Esophagus (tissue), 2 donors: ENCODE data around the gene RAMP3. TPM values are rescaled to one million over a fixed set of nuclear protein-coding genes. Genes with fewer than 3 reads are reported as not detected.

ENCODE experiments used
- H3K27ac ChIP-seq, 2 donors: one replicate each; pipeline ENCODE4 v1.5.1; 2013; ENCODE audit warnings: low read depth in 2 of 2, mild to moderate bottlenecking in 2 of 2, inconsistent platforms in 1 of 2, low read length in 1 of 2, moderate library complexity in 1 of 2
- H3K27me3 ChIP-seq, 2 donors: one replicate each; pipeline ENCODE4 v1.6.1; 2013; ENCODE audit warnings: low read length in 2 of 2, control low read depth in 1 of 2, mild to moderate bottlenecking in 1 of 2; ENCODE audit not compliant: insufficient read depth in 2 of 2, control insufficient read depth in 1 of 2
- H3K36me3 ChIP-seq, 2 donors: one replicate each; pipeline ENCODE4 v1.6.1; 2013; ENCODE audit warnings: low read length in 1 of 2; ENCODE audit not compliant: control insufficient read depth in 2 of 2, insufficient read depth in 2 of 2
- H3K4me1 ChIP-seq, 2 donors: one replicate each; pipeline ENCODE4 v1.6.1; 2013; ENCODE audit warnings: low read length in 1 of 2; ENCODE audit not compliant: control insufficient read depth in 2 of 2, insufficient read depth in 2 of 2
- H3K4me3 ChIP-seq, 2 donors: one replicate each; pipeline ENCODE4 v1.5.1; 2013; ENCODE audit warnings: low read length in 2 of 2, mild to moderate bottlenecking in 2 of 2, low read depth in 1 of 2, moderate library complexity in 1 of 2
- H3K9me3 ChIP-seq, 2 donors: one replicate each; pipeline ENCODE4 v1.6.1; 2013; ENCODE audit warnings: mild to moderate bottlenecking in 2 of 2, low read depth in 1 of 2, low read length in 1 of 2, moderate library complexity in 1 of 2; ENCODE audit not compliant: control insufficient read depth in 2 of 2, insufficient read depth in 1 of 2
- WGBS, 2 donors: extraction: QIAGEN DNeasy Blood & Tissue Kit; methylation state at CpG; one replicate each; pipeline ENCODE4 v1.1.7; 2013; 5-methylcytosine and 5-hydroxymethylcytosine counted together
- polyA plus RNA-seq, 2 donors: library from polyadenylated mRNA; stranded (reverse); fragments of 200-250 nt; gene quantifications; one replicate each; pipeline ENCODE4 v1.2.3, GENCODE V29; 2013
- donor health status: healthy with polysubstance abuse.
- donor health status: Bipolar disorder and iron deficiency.

RAMP3 gene
- polyA plus RNA-seq, 2 donors, result 8.5 to 12.1 TPM

DNA sequence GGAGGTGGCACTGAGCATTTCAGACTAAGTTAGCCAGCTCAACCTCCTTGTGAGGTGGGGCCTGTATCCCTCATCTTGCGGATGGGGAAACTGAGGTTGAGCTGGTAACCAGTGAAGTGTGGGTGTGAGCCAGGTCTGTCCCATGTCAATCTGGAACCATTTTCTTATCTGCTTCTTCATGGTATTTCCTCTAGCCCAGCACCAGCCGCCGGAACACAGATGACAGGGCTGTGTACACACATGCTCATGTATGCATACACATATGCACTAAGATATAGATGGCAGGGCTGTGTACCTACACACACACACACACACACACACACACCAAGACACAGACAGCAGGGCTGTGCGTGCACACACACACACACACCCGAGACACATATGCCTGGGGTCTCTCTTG is 18.5 kb downstream of the RAMP3 start:
- no peak overlapping the region for H3K27ac ChIP-seq
- no peak overlapping the region for H3K4me3 ChIP-seq
- 93 to 95% methylated on average over 5 of the region's 5 CpGs for WGBS, 2 donors
- no peaks in the 10 kb centered on the region for H3K9me3 ChIP-seq
- H3K27me3 ChIP-seq, result no peaks in the 10 kb centered on the region
- no peaks in the 10 kb centered on the region for H3K4me1 ChIP-seq
- no peaks in the 10 kb centered on the region for H3K36me3 ChIP-seq

DNA sequence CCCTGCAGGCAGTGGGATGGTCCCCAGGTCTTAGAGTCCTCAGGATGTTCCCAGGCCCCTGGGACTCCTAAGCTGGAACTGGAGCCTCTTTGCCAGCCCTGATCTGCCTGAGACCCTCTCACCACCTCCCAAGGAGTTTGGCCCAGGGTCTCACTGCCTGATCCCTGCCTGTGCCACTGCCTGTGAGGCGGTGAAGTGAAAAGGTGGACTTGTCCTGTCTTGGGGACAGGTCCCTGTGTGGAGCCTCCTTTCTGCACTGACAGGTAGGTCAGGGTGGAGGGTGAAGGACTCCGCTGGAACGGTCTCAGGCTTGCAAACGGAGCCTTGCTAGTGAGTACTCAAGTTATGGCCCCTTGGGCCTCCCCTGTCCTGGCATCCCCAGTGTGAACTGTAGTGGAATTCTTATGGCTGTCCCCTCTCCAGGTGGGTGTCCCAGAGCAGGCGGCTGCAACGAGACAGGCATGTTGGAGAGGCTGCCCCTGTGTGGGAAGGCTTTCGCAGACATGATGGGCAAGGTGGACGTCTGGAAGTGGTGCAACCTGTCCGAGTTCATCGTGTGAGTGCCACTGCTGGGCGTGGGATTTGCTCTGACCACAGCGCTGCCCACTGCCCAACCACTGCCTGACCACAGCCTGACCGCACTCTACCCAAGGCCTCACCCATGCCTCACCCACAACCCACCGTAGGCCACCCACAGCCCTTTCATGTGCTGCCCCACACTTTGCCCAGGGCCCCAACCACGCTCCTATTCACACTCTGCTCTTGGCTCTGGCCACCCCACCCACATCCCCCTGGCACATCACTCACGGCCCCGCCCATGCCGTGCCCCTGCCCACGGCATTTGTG is 19.5 kb downstream of the RAMP3 start:
- H3K9me3 ChIP-seq, result no peaks in the 10 kb centered on the region
- 81 to 82% methylated on average over 19 of the region's 19 CpGs for WGBS, 2 donors
- no peaks in the 10 kb centered on the region for H3K4me1 ChIP-seq

DNA sequence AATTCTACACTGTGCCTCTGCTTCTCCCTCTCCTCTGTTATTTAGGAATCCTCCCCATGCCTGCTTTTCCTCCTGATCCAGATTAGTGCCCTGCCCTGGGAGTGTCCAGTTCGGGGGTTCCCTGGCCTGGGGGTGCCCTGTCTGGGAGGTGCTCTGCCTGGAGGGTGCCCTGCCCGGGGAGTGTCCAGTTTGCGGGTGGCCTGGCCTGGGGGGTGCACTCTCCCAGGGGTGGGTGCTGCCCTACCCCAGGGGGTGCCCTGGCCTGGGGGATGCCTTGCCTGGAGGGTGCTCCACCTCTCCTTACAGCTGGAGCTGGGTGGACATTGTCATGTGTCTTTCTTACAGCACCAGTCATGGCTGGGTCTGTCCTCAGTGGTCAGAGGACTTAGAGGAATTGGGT is 20.2 kb downstream of the RAMP3 start:
- no peak overlapping the region for H3K27ac ChIP-seq
- H3K36me3 ChIP-seq, result no peaks in the 10 kb centered on the region
- 77 to 82% methylated on average over 3 of the region's 3 CpGs for WGBS, 2 donors
- no peaks in the 10 kb centered on the region for H3K4me1 ChIP-seq
- no peak overlapping the region for H3K4me3 ChIP-seq
- H3K27me3 ChIP-seq, result no peaks in the 10 kb centered on the region
- H3K9me3 ChIP-seq, result no peaks in the 10 kb centered on the region

More for the DNA sequence above, 19.5 kb downstream of the RAMP3 start:
- Histone ChIP-seq H3K27me3 (no peaks in the 10 kb centered on the region), H3K36me3 (no peaks in the 10 kb centered on the region), H3K27ac (no peak overlapping the region), H3K4me3 (no peak overlapping the region)

DNA sequence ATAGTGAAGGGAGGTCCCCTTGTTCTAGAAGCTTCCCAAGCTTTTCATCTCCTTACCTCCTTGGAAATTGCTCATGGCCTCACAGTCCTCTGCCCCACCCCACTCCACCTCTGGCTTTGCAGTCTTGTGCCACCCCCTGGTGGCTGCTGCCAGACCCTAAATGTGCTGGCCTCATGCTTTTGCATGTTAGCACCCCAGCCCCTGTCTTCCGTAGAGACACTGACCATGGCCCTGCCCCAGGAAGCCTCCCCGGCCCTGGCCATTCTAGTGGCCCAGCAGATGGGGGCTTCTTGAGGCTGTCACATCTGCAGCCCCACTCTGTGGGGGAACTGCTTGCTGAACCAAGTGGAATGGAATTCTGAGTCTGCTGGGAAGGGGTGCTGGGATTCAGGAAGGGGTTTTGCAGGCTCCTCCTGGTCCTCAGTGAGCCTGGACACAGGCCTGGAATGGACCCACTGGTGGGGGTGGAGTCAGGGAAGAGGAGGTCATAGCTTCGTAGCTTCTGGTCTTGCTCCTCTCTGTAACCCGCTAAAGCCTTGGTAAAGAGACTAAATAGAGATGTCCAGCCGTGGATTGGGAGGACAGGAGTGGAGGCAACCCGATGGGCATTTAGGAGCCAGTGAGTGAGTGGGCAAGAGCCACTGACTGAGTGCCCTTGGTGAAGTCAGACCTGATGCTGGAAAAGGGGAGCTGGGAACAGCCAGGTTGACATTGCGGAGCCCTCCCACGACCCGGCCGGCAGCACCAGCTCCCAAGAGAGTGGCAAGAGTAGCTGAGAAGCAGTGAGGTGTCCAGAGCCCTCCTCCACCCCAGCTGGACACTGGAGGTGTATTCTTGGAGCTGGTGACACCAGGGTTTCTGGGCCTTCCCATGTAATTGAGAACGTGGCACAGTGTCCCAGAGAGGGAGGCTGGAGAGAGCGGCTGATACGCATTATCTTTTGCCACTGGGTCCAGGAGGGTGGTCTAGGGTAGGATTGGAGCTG is 20.9 kb downstream of the RAMP3 start:
- Histone ChIP-seq H3K36me3 (no peaks in the 10 kb centered on the region), H3K27me3 (no peaks in the 10 kb centered on the region), H3K4me1 (no peaks in the 10 kb centered on the region), H3K27ac (no peak overlapping the region), H3K4me3 (no peak overlapping the region), H3K9me3 (no peaks in the 10 kb centered on the region)
- WGBS, 2 donors, result 68 to 72% methylated on average over 13 of the region's 13 CpGs

DNA sequence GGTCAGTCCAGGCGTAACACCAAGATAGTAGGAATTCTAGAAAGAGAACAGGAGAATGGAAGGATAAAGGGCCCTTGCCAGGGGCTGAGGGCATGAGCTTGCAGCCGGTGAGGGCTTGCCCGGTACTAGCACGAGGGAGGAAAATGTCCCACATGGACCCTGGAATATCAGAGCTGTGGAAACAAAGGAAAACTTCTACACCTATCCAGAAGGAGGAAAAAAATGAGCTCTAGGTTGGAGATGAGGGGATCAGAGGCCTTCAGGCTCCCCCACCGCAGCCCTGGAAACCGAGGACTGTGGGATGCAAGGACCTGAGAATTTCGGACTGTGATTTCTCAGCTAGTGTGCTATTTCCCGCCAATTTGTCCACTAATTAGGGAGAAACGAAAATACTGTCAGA is 22.1 kb downstream of the RAMP3 start:
- Histone ChIP-seq H3K27ac (no peak overlapping the region), H3K36me3 (no peaks in the 10 kb centered on the region), H3K9me3 (no peaks in the 10 kb centered on the region), H3K4me3 (no peak overlapping the region), H3K27me3 (no peaks in the 10 kb centered on the region), H3K4me1 (no peaks in the 10 kb centered on the region)
- 68 to 78% methylated on average over 9 of the region's 9 CpGs for WGBS, 2 donors

DNA sequence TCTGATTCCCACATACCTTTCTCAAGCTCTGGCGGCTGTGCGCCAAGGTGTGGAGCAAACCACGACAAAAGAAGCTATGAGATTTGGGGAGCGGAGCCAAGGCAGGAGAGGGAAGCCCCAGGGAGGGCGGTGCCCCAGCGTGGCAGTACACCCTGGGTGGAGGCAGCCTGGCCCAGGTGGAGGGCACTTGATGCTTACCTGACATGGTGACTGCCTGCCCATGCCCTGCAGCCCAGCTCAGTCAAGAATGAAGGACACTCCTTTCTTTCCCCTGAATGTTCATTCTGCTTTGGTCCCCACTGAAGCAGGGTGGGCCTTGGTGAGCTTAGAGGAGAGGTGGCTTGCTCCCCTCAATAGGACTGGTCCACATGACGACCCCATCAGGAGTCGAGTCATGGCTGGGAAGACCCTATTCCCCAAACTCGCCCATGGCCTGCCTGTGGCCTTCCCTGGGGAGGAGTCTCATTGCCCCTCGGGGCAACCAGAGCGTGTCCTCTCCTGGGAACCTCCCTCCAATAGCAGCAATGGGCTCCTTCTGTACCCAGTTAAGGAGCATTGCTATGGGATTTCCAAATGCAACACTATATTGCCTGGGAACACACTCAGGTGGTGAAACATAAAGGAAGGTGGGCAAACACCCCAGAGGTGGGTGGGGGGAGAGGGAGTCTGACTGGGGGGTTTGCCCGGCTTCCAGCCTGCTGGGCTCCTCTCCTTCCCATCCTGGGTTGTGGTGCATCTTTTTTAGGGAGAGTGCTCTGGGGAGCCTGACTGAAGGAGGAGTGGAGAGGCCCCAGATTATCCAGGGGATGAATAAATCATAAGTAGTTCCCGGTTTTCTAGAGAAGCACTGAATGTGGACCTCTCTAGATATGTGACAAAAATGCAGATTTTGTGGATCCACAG is 22.7 kb downstream of the RAMP3 start:
- 69 to 78% methylated on average over 13 of the region's 13 CpGs for WGBS, 2 donors

DNA sequence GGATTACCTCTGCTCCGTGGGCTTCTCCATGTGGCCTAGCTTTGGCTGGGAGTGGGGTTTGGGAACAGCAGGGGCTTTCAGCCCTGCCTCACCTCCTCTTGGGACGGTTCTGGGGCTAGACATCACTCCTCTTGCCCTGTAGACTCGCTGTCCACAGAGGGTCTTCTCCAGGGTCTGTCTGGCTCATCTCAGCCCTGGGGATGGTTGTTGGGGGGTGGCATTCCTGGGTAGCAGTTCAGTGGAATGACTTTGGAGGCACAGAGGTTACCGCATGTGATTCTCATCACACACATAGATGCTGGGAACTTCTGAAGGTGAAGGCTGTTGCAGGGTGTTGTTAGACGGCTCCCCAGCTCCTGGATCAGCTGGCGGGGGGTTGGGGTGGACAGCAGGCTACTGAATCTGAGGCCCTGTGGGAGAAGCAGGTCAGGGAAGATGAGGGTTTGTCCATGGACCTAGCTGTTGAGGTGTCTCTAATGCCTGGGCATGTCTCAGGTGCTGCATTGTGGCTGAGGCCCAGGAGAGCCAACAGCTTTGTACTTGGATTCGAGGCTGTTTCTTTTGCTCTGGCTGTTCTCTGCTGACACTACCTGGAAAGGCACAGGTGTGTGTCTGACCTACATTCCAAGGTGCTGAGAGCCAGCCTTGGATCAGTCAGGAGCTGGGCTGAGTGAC is 23.8 kb downstream of the RAMP3 start:
- no peaks in the 10 kb centered on the region for H3K4me1 ChIP-seq
- 74 to 82% methylated on average over 7 of the region's 7 CpGs for WGBS, 2 donors
- H3K4me3 ChIP-seq, result no peak overlapping the region
- H3K9me3 ChIP-seq, result no peaks in the 10 kb centered on the region
- H3K27me3 ChIP-seq, result no peaks in the 10 kb centered on the region
- no peaks in the 10 kb centered on the region for H3K36me3 ChIP-seq
- no peak overlapping the region for H3K27ac ChIP-seq

More for the DNA sequence above, 22.7 kb downstream of the RAMP3 start:
- Histone ChIP-seq H3K9me3 (no peaks in the 10 kb centered on the region), H3K4me1 (no peaks in the 10 kb centered on the region), H3K27me3 (no peaks in the 10 kb centered on the region), H3K27ac (no peak overlapping the region), H3K4me3 (no peak overlapping the region), H3K36me3 (no peaks in the 10 kb centered on the region)

DNA sequence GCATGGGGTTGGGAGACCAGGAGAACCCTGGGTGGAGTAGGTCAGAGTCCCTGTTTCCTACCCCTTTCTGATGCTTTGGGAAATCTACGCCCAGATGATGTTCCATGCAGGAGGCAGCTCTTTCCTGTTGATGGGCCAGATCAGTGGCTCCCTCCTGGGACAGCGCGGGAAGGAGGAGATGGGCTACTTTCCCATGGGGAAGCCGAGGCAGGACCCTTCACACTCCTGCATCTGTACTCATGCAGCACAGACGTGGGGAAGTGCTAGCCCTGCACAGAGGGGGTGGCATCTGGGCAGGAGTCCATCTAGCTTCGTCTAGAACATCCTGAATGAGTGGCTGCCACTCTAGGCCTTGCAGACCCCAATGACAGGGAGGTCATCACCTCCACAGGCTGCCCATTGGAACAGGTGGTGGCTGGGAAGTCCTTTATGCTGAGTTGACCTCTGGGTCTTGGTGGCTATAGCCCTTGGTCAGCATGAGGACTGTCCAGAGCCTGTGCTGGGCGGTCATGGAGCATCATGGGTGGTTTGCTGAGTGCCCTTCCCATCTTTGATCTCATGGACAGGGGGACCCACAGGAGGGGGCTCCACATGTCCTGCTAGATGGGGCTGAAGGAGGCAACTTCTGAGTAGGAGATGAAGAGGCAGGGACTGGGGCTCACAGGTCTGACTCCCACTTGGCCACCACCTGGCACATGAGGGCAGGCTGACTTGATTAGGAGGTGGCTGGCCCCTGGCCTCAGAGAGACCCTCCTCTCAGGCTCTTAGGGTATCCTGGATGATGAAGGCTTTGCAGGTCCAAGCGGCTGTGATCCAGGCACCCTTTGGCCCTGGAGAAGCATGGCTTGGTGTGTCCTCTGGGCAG is 24.6 kb downstream of the RAMP3 start:
- no peak overlapping the region for H3K4me3 ChIP-seq
- H3K27ac ChIP-seq, result no peak overlapping the region
- no peaks in the 10 kb centered on the region for H3K9me3 ChIP-seq
- no peaks in the 10 kb centered on the region for H3K4me1 ChIP-seq
- H3K36me3 ChIP-seq, result no peaks in the 10 kb centered on the region
- WGBS, 2 donors, result 78 to 79% methylated on average over 8 of the region's 8 CpGs
- no peaks in the 10 kb centered on the region for H3K27me3 ChIP-seq
